Islet of Langerhans (tissue), 1 donor: ENCODE results near the gene SREBF2.
"Not testable (repeated sequence)": the region's sequence is repeated elsewhere in the genome, so short reads cannot be mapped to it uniquely, and the experiment has no call there.

Experiments
- FAIRE-seq: peaks from one replicate; lab custom pipeline; 2011; peaks lifted over from hg19 to GRCh38; lab: Jason Lieb, UNC

Gene SREBF2

GRCh38 chr22:41842996-41843970 lies 10.4 kb downstream of the SREBF2 start:
- FAIRE-seq, result no peak

GRCh38 chr22:41844036-41844435 lies 11.1 kb downstream of the SREBF2 start:
- FAIRE-seq, result no peak

- no peak for FAIRE-seq
Observed at GRCh38 chr22:41844513-41844912, 11.6 kb downstream of the SREBF2 start.

- no peak for FAIRE-seq
Observed at GRCh38 chr22:41845380-41846267, 12.7 kb downstream of the SREBF2 start.

- FAIRE-seq, result no peak
Observed at GRCh38 chr22:41846268-41846987, 13.5 kb downstream of the SREBF2 start.

GRCh38 chr22:41847300-41847699 lies 14.4 kb downstream of the SREBF2 start:
- FAIRE-seq, result no peak

GRCh38 chr22:41848468-41848867 lies 15.6 kb downstream of the SREBF2 start:
- no peak for FAIRE-seq

GRCh38 chr22:41856469-41856868 lies 23.6 kb downstream of the SREBF2 start:
- FAIRE-seq, result no peak

- no peak for FAIRE-seq
Observed at GRCh38 chr22:41857155-41857859, 24.4 kb downstream of the SREBF2 start.

GRCh38 chr22:41857860-41858199 lies 24.9 kb downstream of the SREBF2 start:
- FAIRE-seq, result no peak

GRCh38 chr22:41862160-41862529 lies 29.2 kb downstream of the SREBF2 start:
- no peak for FAIRE-seq

- FAIRE-seq, result no peak
Observed at GRCh38 chr22:41862530-41863266, 29.8 kb downstream of the SREBF2 start.

GRCh38 chr22:41863472-41863871 lies 30.6 kb downstream of the SREBF2 start:
- FAIRE-seq, result no peak

- no peak for FAIRE-seq
Observed at GRCh38 chr22:41868556-41868955, 35.7 kb downstream of the SREBF2 start.

- not testable (repeated sequence) for FAIRE-seq
Observed at GRCh38 chr22:41870081-41870480, 37.2 kb downstream of the SREBF2 start.

- FAIRE-seq, result no peak
Observed at GRCh38 chr22:41870786-41871185, 37.9 kb downstream of the SREBF2 start.

- no peak for FAIRE-seq
Observed at GRCh38 chr22:41873391-41873790, 40.5 kb downstream of the SREBF2 start.

GRCh38 chr22:41874090-41874489 lies 41.2 kb downstream of the SREBF2 start:
- no peak for FAIRE-seq

GRCh38 chr22:41875531-41876270 lies 42.8 kb downstream of the SREBF2 start:
- FAIRE-seq, result no peak

- no peak for FAIRE-seq
Observed at GRCh38 chr22:41876275-41876674, 43.4 kb downstream of the SREBF2 start.
